Hematopoietic multipotent progenitor cell treated with erythropoietin and hydrocortisone succinate and interleukin-3 and kit ligand, for 6 days (in vitro differentiated cells): ENCODE data around the gene CIBAR2.

Source experiments
- DNase-seq: peaks from one replicate; pipeline ENCODE4 v3.0.0-alpha.2; 2015

The CIBAR2 gene

DNA sequence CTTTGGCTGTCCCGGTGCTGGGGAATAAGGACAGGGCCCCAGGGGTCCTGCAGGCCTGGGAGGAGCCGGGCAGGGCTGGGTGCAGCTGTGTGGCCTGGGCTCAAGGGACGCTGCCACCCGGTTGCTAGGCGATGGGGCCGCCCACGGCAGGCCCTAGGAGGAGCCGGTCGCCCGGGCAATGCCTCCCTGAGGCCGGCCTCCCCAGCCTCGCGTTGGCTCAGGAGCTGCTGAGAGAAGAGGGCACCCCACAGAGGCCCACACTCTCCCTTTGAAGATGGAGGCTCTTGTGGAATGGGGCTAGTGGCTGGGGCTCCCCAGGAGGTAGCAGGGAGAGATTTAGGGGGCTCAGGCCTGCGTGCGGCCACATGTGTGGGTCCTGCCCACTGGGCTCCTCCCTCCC is at the start of gene CIBAR2:
TSS of gene CIBAR2 (minus strand) at position 109 of the 400 bp plus-strand sequence. CDS start 120 bp downstream, outside the sequence.
- no peak for DNase-seq

DNA sequence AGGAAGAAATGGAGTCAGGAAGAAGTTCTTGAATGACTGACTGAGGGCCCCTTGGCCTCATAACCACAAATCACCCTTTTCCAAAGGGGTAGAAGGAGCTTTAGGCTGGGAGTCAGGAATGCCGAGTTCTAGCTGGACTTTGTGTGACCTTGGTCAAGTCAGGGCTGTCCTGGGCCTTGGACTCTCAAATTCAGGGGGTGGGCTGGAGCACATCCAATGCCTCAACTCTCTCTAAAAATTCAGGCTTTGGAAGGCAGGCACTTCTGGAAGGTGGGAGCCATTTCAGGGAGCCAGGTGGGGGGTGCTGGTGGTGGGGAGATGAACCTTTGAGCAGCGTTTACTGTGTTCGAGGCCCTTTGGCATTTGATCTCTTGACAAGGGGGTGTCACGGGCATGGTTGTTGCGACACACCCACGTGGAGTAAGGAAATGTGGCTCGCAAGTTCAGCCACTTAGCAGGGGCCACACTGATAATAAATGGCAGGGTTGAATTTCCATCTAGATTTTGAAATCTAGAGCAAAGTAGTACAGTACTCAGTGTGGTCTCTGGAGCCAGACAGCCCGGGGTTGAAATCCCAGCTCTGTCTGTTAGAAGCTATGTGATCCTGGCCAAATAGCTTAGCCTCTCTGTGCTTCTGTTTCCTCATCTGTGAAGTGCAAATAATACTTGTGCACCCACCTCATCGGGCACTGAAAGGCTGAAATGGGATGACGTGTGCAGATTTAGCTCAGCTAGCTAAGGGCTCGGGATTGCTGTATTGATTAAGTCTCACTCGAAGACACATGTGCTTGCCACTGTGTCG is 47.1 kb upstream of the CIBAR2 start:
- no peak for DNase-seq

GRCh38 chr16:85158743-85159178 is 46.5 kb upstream of the CIBAR2 start:
- DNase-seq = no peak

- DNase-seq = peak; percentile 29
Measured at GRCh38 chr16:85157813-85158742, 45.8 kb upstream of the CIBAR2 start.

- DNase-seq = no peak
Measured at GRCh38 chr16:85157372-85157771, 45.1 kb upstream of the CIBAR2 start.

DNA sequence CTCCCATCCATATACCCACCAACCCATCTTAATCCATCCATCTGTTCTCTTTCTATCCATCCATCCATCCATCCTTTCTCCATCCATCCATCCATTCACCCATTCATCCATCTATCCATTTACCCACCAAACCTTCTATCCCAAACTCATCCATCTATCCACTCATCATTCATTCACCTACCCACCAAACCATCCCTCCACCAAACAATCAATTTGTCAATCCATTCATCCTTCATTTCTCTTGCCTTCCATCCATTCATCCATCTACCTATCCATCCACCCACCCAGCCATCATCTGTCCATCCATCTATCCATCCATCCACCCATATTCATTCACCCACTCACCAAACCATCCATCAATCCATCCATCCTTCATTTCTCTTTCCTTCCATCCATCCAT is 44.6 kb upstream of the CIBAR2 start:
- no peak for DNase-seq

- DNase-seq = no peak
Measured at GRCh38 chr16:85156440-85156839, 44.2 kb upstream of the CIBAR2 start.

DNA sequence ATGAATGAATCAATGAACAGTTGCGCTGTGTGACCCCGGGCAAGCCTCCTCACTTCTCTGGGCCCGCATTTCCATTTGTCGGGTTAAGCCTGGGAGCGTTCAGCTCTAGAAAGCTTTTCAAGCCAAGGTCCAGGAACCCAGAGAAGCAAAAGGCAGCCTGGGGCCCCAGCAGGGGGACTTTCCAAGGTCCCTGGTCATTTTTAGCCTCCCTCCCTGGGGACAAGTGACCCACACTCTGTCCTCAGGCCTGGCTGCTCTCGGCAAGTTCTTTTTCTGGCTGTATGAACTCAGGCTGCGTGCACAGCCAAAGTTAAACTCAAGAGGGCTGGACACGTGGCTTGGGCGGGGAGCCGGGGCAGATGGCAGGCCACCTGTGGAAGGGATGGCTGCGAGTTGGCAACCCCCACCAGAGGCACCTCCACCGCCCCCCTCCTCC is 41.4 kb upstream of the CIBAR2 start:
- no peak for DNase-seq

- no peak for DNase-seq
Measured at GRCh38 chr16:85153046-85153445, 40.8 kb upstream of the CIBAR2 start.

GRCh38 chr16:85152414-85153030 is 40.2 kb upstream of the CIBAR2 start:
- DNase-seq = no peak

DNA sequence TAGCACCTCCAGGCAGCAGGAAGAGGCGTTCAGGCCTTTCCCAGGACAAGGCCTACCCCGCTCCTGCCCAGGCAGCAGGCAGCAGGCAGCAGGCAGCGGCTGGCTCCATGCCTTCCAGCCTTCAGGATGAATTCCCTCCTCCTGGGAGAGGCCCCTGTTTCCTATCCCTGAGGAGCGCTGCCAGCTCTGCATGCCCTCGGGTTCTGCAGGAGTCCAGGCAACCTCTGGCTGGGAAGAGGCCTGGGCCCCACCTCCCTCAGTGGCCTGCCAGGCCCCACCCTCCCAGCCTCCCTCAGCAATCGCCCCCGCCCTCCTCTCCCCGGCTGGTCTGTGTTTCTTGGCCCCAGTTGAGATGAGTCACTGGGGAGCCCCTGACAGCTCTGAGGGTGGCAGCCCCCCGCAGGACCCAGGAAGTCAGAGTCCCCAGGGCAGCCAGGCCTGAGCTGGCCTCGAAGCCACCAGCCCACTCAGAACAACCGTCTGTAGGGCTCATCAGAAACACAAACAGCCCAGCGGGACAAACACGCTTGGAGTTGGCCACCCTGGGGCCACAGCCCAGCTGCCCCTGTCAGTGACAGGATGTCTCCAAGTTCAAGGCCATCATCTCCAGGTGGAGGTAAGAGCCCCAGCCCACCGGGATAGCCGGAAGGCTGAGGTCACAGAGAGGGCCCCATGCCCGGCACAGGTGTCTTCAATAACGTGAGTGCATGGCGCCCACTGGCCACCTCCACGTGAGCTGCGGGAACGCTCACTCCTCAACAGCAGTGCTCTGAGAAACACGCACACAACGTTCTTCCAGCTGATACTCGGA is 39.5 kb upstream of the CIBAR2 start:
- DNase-seq = no peak

DNA sequence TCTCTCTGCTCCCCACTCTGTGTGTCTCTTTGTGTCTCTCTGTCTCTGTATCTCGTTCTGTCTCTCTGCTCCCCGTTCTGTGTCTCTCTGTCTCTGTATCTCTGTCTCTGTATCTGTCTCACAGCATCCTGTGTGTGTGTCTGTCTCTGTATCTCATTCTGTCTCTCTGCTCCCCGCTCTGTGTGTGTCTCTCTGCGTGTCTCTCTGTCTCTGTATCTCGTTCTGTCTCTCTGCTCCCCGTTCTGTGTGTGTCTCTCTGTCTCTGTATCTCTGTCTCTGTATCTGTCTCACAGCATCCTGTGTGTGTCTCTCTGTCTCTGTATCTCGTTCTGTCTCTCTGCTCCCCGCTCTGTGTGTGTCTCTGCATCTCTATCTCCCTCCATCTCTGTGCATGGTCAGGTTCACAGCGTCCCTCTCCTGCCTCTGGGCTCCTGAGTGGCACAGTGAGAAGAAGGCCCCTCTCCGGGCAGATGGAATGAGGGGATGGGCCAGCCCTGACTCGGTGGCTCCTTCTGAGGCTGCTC is 38.9 kb upstream of the CIBAR2 start:
- DNase-seq = no peak

DNA sequence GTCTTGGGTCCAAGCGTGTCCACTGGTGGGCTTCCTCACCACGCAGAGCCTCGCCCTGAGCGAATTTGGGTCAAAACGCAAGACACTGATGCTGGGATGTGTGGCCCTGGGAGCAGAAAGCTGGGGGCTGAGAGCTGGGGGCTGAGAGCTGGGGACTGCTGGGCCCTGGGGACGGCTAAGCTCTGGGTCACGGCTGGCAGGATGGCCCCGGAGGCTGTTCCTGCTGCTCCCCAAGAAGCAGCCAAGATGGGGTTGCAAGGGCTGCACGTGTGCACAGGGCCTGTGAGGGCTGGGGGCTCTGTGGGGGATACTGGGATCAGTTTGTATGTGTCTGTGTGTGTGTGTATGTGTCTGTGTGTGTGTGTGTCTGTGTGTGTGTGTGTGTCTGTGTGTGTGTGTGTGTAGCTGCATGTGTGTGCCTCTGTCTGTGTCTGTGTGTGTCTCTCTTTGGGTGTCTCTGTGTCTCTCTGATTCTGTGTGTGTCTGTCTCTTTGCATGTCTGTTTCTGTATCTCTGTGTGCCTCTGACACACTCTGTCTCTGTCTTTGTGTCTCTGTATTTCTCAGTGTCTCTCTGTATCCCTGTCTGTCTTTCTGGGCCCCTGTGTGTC is 38.2 kb upstream of the CIBAR2 start:
- DNase-seq = no peak

DNA sequence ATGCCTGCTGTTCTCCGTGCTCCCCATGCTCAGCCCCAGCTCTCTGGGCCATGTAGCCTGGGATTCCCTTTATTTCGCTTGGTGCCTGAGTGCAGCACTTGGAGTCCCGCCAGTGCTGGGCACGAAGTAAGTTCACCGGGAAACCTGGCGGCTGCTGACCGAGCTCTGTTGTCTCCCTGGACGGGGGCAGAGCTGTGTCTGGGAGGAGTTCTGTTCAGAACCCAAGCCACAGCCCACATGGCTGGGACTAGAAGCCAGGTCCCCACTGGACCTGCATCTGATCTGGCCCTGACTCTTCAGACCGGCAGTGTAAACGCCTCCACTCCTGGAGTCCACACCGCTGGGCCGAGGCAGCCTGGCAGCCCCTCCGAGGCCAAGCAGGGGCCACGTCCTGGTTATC is 37.5 kb upstream of the CIBAR2 start:
- no peak for DNase-seq

DNA sequence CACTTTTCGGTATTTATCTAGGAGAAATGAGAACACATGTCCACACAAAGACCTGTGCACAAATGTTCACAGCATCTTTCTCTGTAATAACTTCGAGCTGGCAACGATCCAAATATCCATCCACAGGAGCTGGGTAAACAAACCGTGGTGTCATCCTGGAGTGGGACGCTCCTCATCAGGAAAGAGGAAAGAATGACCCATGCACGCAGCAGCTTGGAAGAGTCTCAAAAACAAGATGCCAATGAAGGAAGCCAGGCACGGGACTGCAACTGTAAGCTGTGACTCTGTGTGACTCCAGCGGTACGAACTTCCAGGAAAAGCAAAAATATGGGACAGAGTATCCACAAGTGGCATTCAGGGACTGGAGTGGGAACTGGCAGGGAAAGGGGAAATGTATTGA is 36.7 kb upstream of the CIBAR2 start:
- DNase-seq = no peak

DNA sequence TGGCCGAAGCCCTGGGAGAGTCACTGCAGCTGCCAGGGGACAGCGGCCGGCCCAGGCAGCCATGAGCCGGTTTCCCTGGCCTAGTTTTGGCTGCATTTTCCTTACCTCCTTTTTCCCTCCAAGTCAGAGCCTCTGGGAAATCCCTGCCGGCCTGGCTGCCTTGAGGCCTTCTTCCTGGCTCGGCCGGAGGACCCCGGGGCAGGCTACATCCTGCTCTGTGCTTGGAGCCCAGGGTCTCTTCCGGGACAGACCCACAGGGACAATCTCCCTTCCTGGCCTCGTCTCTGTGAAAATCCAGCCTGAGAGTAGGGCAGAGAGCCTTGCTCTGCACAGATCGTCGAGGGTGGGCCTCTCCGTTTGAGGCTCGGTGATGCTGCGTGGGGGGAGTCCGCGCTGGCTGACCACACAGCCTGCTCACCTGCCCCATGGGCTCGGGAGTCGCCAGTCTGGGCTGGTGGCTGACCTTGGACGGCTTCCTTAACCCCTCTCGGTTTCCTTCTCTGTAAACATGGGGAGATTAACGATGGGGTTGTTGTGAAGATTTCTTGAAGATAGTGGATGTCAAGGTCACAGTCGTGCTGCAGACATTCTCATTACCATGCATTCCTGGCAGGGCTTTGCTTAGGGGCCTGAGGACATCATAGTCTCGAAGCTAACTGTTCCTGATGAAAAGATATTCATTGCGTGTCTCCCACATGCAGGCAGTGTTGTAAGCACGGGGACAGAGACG is 34.8 kb upstream of the CIBAR2 start:
- no peak for DNase-seq

DNA sequence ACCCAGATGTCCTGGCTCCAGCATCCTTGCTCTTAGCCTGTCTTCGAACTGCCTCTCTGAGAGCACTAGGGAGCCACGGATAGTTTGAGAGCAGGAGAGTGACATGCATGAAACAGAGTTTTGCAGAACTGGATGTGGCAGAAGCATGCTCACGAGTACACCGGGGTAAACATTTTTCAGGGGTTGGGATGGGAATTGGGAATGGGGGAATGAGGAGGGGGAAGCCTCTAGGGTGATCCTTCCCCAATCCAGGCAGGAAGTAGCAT is 34.2 kb upstream of the CIBAR2 start:
- no peak for DNase-seq

DNA sequence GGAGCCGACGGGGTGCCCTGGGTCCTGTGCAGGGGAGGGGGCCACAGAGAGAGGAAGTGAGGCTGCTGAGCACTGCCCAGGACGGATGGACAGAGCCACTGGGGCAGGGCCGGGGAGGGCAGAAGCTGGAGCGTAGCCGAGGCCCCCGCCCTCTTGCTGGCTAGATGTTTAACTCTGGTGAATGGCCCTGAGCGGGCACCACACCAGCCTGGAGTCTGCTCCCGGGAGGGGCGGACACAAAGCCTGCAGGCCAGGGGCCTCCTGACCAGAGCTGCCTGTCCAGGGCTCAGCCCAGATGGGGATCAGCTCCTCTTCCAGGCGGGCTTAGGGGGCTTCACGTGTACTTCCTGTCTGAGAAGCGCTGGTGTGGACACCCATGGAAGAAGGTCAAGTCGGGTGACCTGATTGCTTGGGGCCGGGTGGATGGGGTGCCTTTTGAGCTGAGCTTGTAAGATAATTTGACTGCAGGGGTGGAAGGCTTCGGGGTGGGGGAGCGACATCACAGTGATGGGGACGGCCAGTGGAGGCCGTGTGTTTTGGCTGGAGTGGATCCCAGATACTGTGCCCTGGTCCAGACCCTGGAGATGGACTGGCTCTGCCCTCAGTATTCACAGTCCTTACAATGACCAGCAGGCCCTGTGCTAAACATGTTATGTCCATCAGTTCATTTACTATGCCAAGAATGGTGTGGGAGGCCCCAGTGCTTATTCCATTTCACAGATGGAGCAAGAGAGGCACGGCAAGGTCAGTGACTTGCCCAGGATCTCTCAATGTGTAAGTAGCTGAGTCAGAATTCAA is 33.7 kb upstream of the CIBAR2 start:
- DNase-seq = no peak

DNA sequence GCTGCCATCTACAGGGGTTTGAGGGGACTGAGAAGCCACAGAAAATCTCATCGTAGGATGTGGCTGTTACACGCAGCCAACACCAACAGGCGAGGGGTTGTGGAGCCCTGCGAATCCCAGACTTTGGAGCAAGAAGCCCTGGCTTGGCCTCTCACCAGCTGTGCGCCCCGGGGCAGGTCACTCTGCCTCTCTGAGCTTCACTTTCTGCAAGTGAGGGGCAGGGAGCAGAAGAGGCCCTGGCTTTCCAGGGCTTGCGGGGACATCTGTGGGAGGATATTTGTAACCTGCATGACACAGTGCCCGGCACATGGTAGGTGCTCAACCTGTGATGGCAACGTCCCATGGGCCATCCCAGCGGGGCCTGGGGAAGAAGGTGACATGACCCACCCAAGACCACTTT is 32.9 kb upstream of the CIBAR2 start:
- no peak for DNase-seq
